Measurements from ENCODE around the gene DDX1. TPM values are rescaled to one million over a fixed set of nuclear protein-coding genes. Genes with fewer than 3 reads are reported as not detected.
A peak's percentile ranks its signal among the peaks of the same experiment; 100 is the strongest.
"Not testable (repeated sequence)": the region's sequence is repeated elsewhere in the genome, so short reads cannot be mapped to it uniquely, and the experiment has no call there.

Gene DDX1
- 60.9 TPM for polyA plus RNA-seq (2012; ENCODE audit: low read depth, missing spikeins)

DNA sequence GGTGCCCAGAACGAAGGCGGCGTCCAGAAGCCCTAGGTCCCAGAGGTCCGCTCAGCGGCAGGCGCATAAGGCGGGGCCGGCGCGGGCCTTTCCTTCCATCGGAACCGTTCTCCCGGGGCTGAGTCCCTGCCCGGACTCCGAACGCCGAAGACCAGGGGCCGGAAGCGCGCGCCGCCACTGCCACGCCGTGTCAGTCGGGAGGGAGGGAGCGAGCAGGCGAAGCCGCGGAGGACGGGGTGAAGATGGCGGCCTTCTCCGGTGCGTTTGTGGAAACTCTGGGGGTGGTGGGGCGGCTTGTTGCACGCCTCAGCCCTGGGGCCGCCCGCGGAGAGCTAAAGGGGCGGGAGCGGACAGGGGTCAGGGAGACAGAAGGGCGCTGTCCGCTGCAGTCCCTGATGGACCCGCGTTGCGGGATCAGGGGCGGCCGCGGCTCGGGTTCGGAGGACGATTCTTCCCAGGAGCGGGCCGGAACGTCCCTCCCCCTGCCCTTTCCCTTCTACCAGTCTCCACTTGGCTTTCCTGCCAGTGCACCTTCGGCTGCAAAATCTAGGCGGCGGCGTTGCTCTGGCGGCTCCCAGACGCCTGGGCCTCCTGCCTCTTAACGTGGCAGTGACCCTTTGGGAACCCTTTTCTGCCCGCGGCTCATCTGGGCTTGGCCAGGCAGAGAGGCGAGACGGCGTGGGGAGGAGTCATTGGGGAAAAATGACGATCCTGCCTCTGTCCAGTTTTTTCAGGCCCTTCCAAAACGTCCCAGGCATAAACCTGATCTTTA is at the start of gene DDX1:
TSS of gene DDX1 (plus strand) at position 177 of the 772 bp plus-strand sequence. CDS start at position 243, 66 bp downstream.
- peak; percentile 92 for TF ChIP-seq POLR2A (IDR thresholded peaks at IDR 0.05; ENCODE audit: low read depth, low read length)
- TF ChIP-seq PAX5 (IDR thresholded peaks at IDR 0.05; ENCODE audit: insufficient read depth, low read length, severe bottlenecking): peak; percentile 39
- TF ChIP-seq POU2F2 (IDR thresholded peaks at IDR 0.05; ENCODE audit: low read depth, low read length): peak; percentile 80
- TF ChIP-seq POLR2AphosphoS5 (IDR thresholded peaks at IDR 0.05; ENCODE audit: low read depth, low read length): peak; percentile 92
- TF ChIP-seq TAF1 (IDR thresholded peaks at IDR 0.05; ENCODE audit: low read depth, low read length): peak; percentile 94
- TF ChIP-seq SPI1 (IDR thresholded peaks at IDR 0.05; ENCODE audit: low read depth, low read length): 0 out of 2 replicates have a peak, but pooled peaks have one; percentile 3
- peak; percentile 90 for FAIRE-seq
- DNase-seq (ENCODE audit: insufficient read length, low spot score): peak; percentile 83

DNA sequence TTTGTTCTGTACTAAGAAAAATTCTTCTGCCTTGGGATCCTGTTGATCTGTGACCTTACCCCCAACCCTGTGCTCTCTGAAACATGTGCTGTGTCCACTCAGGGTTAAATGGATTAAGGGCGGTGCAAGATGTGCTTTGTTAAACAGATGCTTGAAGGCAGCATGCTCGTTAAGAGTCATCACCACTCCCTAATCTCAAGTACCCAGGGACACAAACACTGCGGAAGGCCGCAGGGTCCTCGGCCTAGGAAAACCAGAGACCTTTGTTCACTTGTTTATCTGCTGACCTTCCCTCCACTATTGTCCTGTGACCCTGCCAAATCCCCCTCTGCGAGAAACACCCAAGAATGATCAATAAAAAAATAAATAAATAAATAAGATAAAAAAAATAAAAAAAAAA is 49.4 kb upstream of the DDX1 start:
- FAIRE-seq; DNase-seq (ENCODE audit: insufficient read length, low spot score): not testable (repeated sequence)

DNA sequence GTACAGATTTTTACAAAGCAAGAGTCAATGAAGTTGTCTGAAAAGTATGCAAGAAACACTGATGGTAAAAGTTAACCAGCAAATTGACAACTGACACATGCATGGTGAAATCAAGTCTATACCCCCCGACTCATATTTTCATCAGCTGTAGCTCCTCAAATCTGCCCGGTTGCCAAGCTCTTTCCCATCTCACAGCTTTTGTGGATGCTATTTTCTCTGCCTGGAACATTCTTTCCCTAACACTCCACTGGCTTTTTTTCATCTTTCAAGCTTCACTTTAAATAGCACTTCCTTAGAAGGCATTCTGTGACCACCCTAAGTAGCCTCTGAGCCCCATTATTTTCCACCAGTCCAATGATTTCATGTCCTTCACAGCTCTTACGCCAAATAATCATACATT is 48.6 kb upstream of the DDX1 start:
- no peak for FAIRE-seq

DNA sequence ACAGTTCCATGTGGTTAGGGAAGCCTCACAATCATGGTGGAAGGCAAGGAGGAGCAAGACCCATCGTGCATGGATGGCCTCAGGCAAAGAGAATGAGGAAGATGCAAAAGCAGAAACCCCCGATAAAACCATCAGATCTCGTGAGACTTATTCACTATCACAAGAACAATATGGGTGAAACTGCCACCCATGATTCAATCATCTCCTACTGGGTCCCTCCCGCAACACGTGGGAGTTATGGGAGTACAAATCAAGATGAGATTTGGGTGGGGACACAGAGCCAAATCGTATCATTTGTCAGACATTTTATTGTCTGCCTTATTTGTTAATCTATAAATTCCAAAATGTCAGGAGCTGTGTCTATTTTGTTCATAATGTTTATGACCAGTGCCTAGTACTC is 48.1 kb upstream of the DDX1 start:
- DNase-seq (ENCODE audit: insufficient read length, low spot score) (no peak), FAIRE-seq (no peak)
- TF ChIP-seq POLR2A (IDR thresholded peaks at IDR 0.05; ENCODE audit: low read depth, low read length) (no peak), POLR2AphosphoS5 (IDR thresholded peaks at IDR 0.05; ENCODE audit: low read depth, low read length) (no peak), SPI1 (IDR thresholded peaks at IDR 0.05; ENCODE audit: low read depth, low read length) (no peak), POU2F2 (IDR thresholded peaks at IDR 0.05; ENCODE audit: low read depth, low read length) (no peak)

More for the DNA sequence above, 48.6 kb upstream of the DDX1 start:
- TF ChIP-seq POU2F2 (IDR thresholded peaks at IDR 0.05; ENCODE audit: low read depth, low read length): no peak
- no peak for TF ChIP-seq SPI1 (IDR thresholded peaks at IDR 0.05; ENCODE audit: low read depth, low read length)
- TF ChIP-seq TAF1 (IDR thresholded peaks at IDR 0.05; ENCODE audit: low read depth, low read length): no peak
- no peak for TF ChIP-seq POLR2AphosphoS5 (IDR thresholded peaks at IDR 0.05; ENCODE audit: low read depth, low read length)
- no peak for TF ChIP-seq POLR2A (IDR thresholded peaks at IDR 0.05; ENCODE audit: low read depth, low read length)
- no peak for TF ChIP-seq PAX5 (IDR thresholded peaks at IDR 0.05; ENCODE audit: insufficient read depth, low read length, severe bottlenecking)
- no peak for DNase-seq (ENCODE audit: insufficient read length, low spot score)

DNA sequence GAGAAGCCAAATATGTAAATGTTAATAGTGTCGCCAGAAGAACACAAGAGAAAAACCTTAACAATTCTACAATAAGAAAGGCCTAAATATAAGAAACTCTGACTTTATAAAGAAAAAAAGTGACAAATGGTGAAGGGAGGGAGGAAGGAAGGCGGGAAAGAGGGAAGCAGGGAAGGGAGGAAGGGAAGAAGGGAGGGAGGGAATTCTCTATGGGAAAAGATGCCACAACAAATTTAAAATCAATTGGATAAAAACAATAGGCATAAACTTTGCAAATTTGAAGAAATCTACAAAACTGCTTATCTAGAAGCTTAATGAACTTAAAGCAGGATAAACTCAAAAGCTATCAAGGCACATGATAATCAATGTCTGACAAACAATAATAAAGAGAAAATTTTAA is 47.4 kb upstream of the DDX1 start:
- no peak for DNase-seq (ENCODE audit: insufficient read length, low spot score)
- no peak for FAIRE-seq
- TF ChIP-seq POU2F2 (IDR thresholded peaks at IDR 0.05; ENCODE audit: low read depth, low read length): no peak
- TF ChIP-seq POLR2A (IDR thresholded peaks at IDR 0.05; ENCODE audit: low read depth, low read length): no peak
- TF ChIP-seq SPI1 (IDR thresholded peaks at IDR 0.05; ENCODE audit: low read depth, low read length): no peak

DNA sequence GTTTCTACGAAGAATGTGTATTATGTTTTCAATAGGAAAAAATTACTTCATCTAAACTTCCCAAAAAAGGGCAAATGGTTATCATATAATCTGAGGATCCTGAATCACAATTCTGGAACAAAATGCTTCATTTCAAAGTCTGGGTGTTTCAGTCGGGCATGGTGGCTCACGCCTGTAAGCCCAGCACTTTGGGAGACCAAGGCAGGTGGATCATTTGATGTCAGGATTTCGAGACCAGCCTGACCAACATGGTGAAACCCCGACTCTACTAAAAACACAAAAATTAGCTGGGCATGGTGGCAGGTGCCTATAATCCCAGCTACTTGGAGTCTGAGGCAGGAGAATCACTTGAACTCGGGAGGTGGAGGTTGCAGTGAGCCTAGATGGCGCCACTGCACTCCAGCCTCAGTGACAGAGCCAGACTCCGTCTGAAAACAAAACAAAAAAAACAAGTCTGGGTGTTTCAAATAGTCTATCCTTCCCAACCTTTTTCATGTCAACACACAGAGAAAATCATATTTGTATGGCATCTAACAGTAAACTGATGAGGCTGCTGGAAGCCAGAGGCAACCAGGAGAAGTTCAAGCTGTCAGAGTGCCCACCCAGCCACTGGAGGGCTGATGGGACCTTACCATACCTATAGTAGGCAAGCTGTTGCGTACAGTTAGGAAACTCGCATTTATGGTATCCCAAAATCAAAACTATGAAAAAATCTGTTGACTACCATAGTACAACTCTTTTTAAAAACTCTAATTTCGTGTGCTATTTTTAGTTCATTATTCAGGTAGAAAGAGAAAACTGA is 45.2 kb upstream of the DDX1 start:
- FAIRE-seq: no peak
- DNase-seq (ENCODE audit: insufficient read length, low spot score): no peak
- TF ChIP-seq POLR2AphosphoS5 (IDR thresholded peaks at IDR 0.05; ENCODE audit: low read depth, low read length) (no peak), TAF1 (IDR thresholded peaks at IDR 0.05; ENCODE audit: low read depth, low read length) (no peak), POU2F2 (IDR thresholded peaks at IDR 0.05; ENCODE audit: low read depth, low read length) (no peak)

DNA sequence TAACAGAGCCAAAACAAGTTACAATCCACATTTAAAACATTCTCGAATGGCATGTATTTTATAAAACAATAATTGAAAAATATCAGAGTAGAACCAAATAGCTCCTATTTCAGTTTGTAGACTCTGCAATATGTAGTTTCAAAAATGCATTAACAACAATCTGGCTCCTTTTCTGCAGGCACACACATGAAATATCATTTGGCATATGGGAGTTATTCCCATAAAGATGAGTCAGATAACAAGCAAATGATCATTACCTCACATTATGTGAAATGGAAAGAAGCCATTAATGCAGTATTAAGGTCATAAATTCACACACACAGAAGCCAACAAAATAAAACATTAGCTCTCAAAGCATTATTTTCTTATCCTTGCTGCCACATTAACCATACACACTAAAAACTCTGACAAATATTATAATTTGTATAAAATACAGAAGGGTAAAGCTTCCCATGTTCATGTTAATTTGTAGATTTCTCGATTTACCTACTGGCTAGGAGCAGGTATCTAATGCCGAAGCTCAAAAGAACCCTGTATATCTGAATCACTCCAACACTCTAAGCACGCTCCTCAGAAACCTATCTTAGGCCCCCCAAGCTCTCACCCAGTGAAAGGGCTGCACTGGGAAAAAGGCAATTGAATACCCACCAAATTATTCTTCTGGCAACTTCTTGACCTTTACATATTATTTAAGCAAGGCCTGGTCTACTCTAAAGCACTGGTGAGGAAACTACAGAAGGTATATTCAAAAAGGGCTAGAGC is 44.4 kb upstream of the DDX1 start:
- FAIRE-seq: no peak
- TF ChIP-seq POLR2A (IDR thresholded peaks at IDR 0.05; ENCODE audit: low read depth, low read length) (no peak), TAF1 (IDR thresholded peaks at IDR 0.05; ENCODE audit: low read depth, low read length) (no peak), POU2F2 (IDR thresholded peaks at IDR 0.05; ENCODE audit: low read depth, low read length) (no peak), SPI1 (IDR thresholded peaks at IDR 0.05; ENCODE audit: low read depth, low read length) (no peak), POLR2AphosphoS5 (IDR thresholded peaks at IDR 0.05; ENCODE audit: low read depth, low read length) (no peak), PAX5 (IDR thresholded peaks at IDR 0.05; ENCODE audit: insufficient read depth, low read length, severe bottlenecking) (no peak)
- no peak for DNase-seq (ENCODE audit: insufficient read length, low spot score)

DNA sequence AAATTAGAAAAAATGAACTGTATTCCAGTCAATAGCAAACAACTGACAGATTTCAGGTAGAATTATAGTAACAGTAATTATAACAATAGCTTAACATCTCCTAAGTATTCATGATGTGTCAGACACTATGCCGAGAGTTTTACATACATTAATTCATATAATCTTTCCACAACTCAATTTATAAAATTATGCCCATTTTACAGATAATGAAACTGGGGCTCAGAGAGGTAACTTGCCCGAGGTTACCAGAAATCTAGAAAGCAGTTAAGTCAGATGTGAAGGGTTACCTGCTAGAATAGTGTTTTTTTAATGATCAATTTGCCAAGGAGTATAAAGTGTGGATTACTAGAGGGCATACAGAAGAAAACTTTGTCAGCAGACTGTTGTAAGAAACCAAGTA is 42.7 kb upstream of the DDX1 start:
- TF ChIP-seq SPI1 (IDR thresholded peaks at IDR 0.05; ENCODE audit: low read depth, low read length): no peak
- TF ChIP-seq TAF1 (IDR thresholded peaks at IDR 0.05; ENCODE audit: low read depth, low read length): no peak
- no peak for TF ChIP-seq POU2F2 (IDR thresholded peaks at IDR 0.05; ENCODE audit: low read depth, low read length)
- TF ChIP-seq POLR2A (IDR thresholded peaks at IDR 0.05; ENCODE audit: low read depth, low read length): no peak
- TF ChIP-seq PAX5 (IDR thresholded peaks at IDR 0.05; ENCODE audit: insufficient read depth, low read length, severe bottlenecking): no peak
- no peak for TF ChIP-seq POLR2AphosphoS5 (IDR thresholded peaks at IDR 0.05; ENCODE audit: low read depth, low read length)
- no peak for FAIRE-seq
- DNase-seq (ENCODE audit: insufficient read length, low spot score): no peak

DNA sequence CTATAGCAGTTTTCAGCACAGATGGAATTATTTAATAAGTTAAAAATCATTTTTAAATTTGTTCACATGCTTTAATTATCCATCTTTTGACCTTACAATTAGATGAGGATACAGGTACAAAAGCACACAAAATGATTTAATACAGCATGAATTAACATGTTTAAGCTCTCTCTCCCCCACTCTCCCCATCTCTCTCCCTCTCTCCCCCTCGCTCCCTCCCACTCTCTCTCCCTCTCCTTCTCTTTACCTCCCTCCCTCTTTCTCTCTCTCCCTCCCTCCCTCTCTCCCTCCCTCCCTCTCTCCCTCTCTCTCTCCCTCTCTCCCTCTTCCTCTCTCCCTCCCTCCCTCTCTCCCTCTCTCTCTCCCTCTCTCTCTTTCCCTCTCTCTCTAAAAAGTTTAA is 38.1 kb upstream of the DDX1 start:
- TF ChIP-seq TAF1 (IDR thresholded peaks at IDR 0.05; ENCODE audit: low read depth, low read length): no peak
- no peak for TF ChIP-seq PAX5 (IDR thresholded peaks at IDR 0.05; ENCODE audit: insufficient read depth, low read length, severe bottlenecking)
- TF ChIP-seq POLR2A (IDR thresholded peaks at IDR 0.05; ENCODE audit: low read depth, low read length): no peak
- TF ChIP-seq POU2F2 (IDR thresholded peaks at IDR 0.05; ENCODE audit: low read depth, low read length): no peak
- TF ChIP-seq POLR2AphosphoS5 (IDR thresholded peaks at IDR 0.05; ENCODE audit: low read depth, low read length): no peak
- no peak for TF ChIP-seq SPI1 (IDR thresholded peaks at IDR 0.05; ENCODE audit: low read depth, low read length)
- FAIRE-seq (no peak), DNase-seq (ENCODE audit: insufficient read length, low spot score) (no peak)
